ENCODE results near the gene DTNBP1. TPM values are rescaled to one million over a fixed set of nuclear protein-coding genes. Genes with fewer than 3 reads are reported as not detected.

The DTNBP1 gene
- total and polyA plus RNA-seq, 2 donors (not counting 3 experiments of a cell fraction or from before 2014, with no cell fraction given), result 24.3 to 28.9 TPM

- Histone ChIP-seq H3K9me3 (replicated peaks; ENCODE audit: control insufficient read depth, insufficient read depth, low read length) (no peaks in the 10 kb centered on the region), H3K9me1 (replicated peaks; ENCODE audit: control insufficient read depth, extremely low read depth, insufficient read depth, low read length) (no peaks in the 10 kb centered on the region), H3K27me3 (ENCODE audit: control insufficient read depth in 2 of 2, insufficient read depth in 2 of 2, low read length in 2 of 2) (no peaks in the 10 kb centered on the region), H3K9ac (replicated peaks; ENCODE audit: extremely low read depth, insufficient read depth, low read length) (no peak overlapping the region), H2AFZ (ENCODE audit: low read depth, low read length) (no peak overlapping the region), H3K27ac (ENCODE audit: insufficient read depth, low read depth, low read length) (no peak overlapping the region), H3K4me2 (ENCODE audit: insufficient read depth, low read length) (peak overlapping the region; percentile 4), H4K20me1 (replicated peaks; ENCODE audit: control insufficient read depth, extremely low read depth, insufficient read depth, low read length) (no peaks in the 10 kb centered on the region), H3K4me3 (replicated peaks in 1 of 3; ENCODE audit: insufficient read depth in 1 of 3, low read depth in 1 of 3, low read length in 3 of 3) (no peak overlapping the region), H3K36me3 (ENCODE audit: control insufficient read depth in 2 of 2, extremely low read depth in 1 of 2, insufficient read depth in 2 of 2, low read length in 2 of 2) (no peaks in the 10 kb centered on the region), H3K4me1 (ENCODE audit: control insufficient read depth, extremely low read depth, insufficient read depth, low read length) (peaks cover 7% of the 10 kb centered on the region), H3K79me2 (ENCODE audit: control insufficient read depth, insufficient read depth, low read length) (no peaks in the 10 kb centered on the region)
- POLR2A ChIA-PET, result interaction anchor here (0.6 kb wide), 1 partner anchor 1344 kb away, joined by 3 read pairs; no protein-coding TSS in a partner anchor
- CTCF ChIA-PET, result interaction anchor here (0.8 to 3.6 kb wide), 5 partner anchors 10 to 152 kb away, joined by 3 to 16 read pairs (median 3); no protein-coding TSS in a partner anchor
- FAIRE-seq (peak; percentile 55), DNase-seq (ENCODE audit: low read depth, low spot score) (peak; percentile 62)
- BruUV-seq (replicated peaks), result no TSS peak
- dilution Hi-C loops (cut with MboI; ENCODE audit: extremely low pct_ligation_motif_present, low sequenced_read_pairs), result no loop called here
- TF ChIP-seq JUN (IDR thresholded peaks at IDR 0.05; ENCODE audit: borderline replicate concordance, insufficient read depth, insufficient read length, low read depth) (no peak), GATA2 (IDR thresholded peaks at IDR 0.05; ENCODE audit: insufficient read depth, insufficient read length, low read depth, low read length) (no peak), POLR2A (IDR thresholded peaks at IDR 0.05; ENCODE audit: low read depth, low read length) (no peak), MYC (IDR thresholded peaks at IDR 0.05; ENCODE audit: low read depth, low read length) (no peak), EZH2 (IDR thresholded peaks at IDR 0.05; ENCODE audit: borderline replicate concordance, low read depth, low read length, severe bottlenecking) (no peak), MAX (IDR thresholded peaks at IDR 0.05; ENCODE audit: insufficient read depth, insufficient read length) (no peak), POLR2AphosphoS5 (IDR thresholded peaks at IDR 0.05; ENCODE audit: insufficient read depth, low read depth, low read length) (no peak), CTCF (IDR thresholded peaks at IDR 0.05; ENCODE audit: extremely low read depth in 1 of 2, insufficient read depth in 1 of 2, low read depth in 1 of 2, low read length in 2 of 2) (no peak), FOS (IDR thresholded peaks at IDR 0.05; ENCODE audit: borderline replicate concordance, insufficient read depth, low read length) (no peak)
- intact Hi-C loops (cut with micrococcal nuclease), result no loop called here
Measured at GRCh38 chr6:15473741-15474161, 189.1 kb downstream of the DTNBP1 start.
